PC-9 (cell line): Measurements from ENCODE around the gene HECTD1. TPM values are rescaled to one million over a fixed set of nuclear protein-coding genes. Genes with fewer than 3 reads are reported as not detected.

Experiments
- BruUV-seq: library from RNA; stranded (reverse); fragments of 400-500 nt; replicated peaks from 2 replicates; lab custom pipeline; 2021; lab: Mats Ljungman, UMichigan
- CTCF ChIA-PET: fragments of 300-600 bp; sonication (Branson Sonifier 250); formaldehyde crosslinking; loops from one replicate; lab custom pipeline; 2022; ENCODE audit warnings: antibody characterized with exemption; lab: Charles Lee
- POLR2A ChIA-PET: fragments of 300-600 bp; sonication (Branson Sonifier 250); formaldehyde crosslinking; loops from one replicate; lab custom pipeline; 2022; ENCODE audit warnings: antibody characterized with exemption; ENCODE audit not compliant: unreplicated experiment; lab: Charles Lee
- DNase-seq, 2 experiments: peaks; one replicate each; pipeline versions ENCODE4 v3.0.0 to v3.0.0-alpha.2; 2015 to 2022; ENCODE audit warnings: mixed read lengths in 1 of 2
- H2AFZ ChIP-seq: fragments of 200-600 bp; sonication (generic); 2 replicates; pipeline ENCODE4 v1.8.1; 2017; ENCODE audit warnings: antibody characterized with exemption
- H3F3A ChIP-seq: fragments of 200-600 bp; sonication (generic); 2 replicates; pipeline ENCODE4 v1.8.1; 2017; ENCODE audit warnings: antibody characterized with exemption, mild to moderate bottlenecking, low read depth; ENCODE audit not compliant: insufficient read depth
- H3K27ac ChIP-seq: fragments of 200-600 bp; sonication (generic); 2 replicates; pipeline ENCODE4 v1.6.1; 2016; ENCODE audit warnings: mixed run types
- H3K27me3 ChIP-seq: fragments of 200-600 bp; sonication (generic); 2 replicates; pipeline ENCODE4 v1.6.1; 2016; ENCODE audit warnings: low read depth, mixed run types; ENCODE audit not compliant: insufficient read depth
- H3K36me3 ChIP-seq: fragments of 200-600 bp; sonication (generic); 2 replicates; pipeline ENCODE4 v1.6.1; 2016; ENCODE audit warnings: low read depth, mixed run types
- H3K4me1 ChIP-seq: fragments of 200-600 bp; sonication (generic); replicated peaks from 2 replicates; pipeline ENCODE4 v1.6.1; 2016; ENCODE audit warnings: mixed run types; ENCODE audit not compliant: insufficient read depth
- H3K4me2 ChIP-seq: fragments of 200-600 bp; sonication (generic); 2 replicates; pipeline ENCODE4 v1.6.1; 2017; ENCODE audit warnings: mixed run types
- H3K4me3 ChIP-seq: fragments of 200-600 bp; sonication (generic); 2 replicates; pipeline ENCODE4 v1.6.1; 2016; ENCODE audit warnings: mixed run types
- H3K79me2 ChIP-seq: fragments of 200-600 bp; sonication (generic); 2 replicates; pipeline ENCODE4 v1.6.1; 2017; ENCODE audit warnings: low read depth, mixed run types
- H3K9me2 ChIP-seq: fragments of 200-600 bp; sonication (generic); 2 replicates; pipeline ENCODE4 v1.8.1; 2017; ENCODE audit warnings: mild to moderate bottlenecking; ENCODE audit not compliant: insufficient read depth
- H3K9me3 ChIP-seq: fragments of 200-600 bp; sonication (generic); 2 replicates; pipeline ENCODE4 v1.8.1; 2016; ENCODE audit warnings: low read depth; ENCODE audit not compliant: insufficient read depth
- H4K20me1 ChIP-seq: fragments of 200-600 bp; sonication (generic); 2 replicates; pipeline ENCODE4 v1.8.1; 2017; ENCODE audit not compliant: insufficient read depth
- EZH2 ChIP-seq: fragments of 200-600 bp; sonication (generic); IDR thresholded peaks from 2 replicates; pipeline ENCODE4 v1.8.0; 2017; ENCODE audit warnings: antibody characterized with exemption, low read depth
- intact Hi-C: fragments of 100-400 bp; cut with micrococcal nuclease; formaldehyde crosslinking; loops from one replicate; pipeline ENCODE4 v1.10.0; 2022; ENCODE audit not compliant: unreplicated experiment
- total RNA-seq: library from RNA; stranded (reverse); gene quantifications from 2 replicates; pipeline ENCODE4 v1.2.3, GENCODE V29; 2021
- TF ChIP-seq, protein P1 (sequence below): fragments of 200-600 bp; sonication (generic); conservative IDR thresholded peaks from 2 replicates; pipeline ENCODE4 v1.6.1; 2017; ENCODE audit warnings: mixed run types, antibody characterized with exemption, mild to moderate bottlenecking, moderate library complexity

The HECTD1 gene
- total RNA-seq, 1 experiment from 2014 or later: 93.9 TPM

DNA sequence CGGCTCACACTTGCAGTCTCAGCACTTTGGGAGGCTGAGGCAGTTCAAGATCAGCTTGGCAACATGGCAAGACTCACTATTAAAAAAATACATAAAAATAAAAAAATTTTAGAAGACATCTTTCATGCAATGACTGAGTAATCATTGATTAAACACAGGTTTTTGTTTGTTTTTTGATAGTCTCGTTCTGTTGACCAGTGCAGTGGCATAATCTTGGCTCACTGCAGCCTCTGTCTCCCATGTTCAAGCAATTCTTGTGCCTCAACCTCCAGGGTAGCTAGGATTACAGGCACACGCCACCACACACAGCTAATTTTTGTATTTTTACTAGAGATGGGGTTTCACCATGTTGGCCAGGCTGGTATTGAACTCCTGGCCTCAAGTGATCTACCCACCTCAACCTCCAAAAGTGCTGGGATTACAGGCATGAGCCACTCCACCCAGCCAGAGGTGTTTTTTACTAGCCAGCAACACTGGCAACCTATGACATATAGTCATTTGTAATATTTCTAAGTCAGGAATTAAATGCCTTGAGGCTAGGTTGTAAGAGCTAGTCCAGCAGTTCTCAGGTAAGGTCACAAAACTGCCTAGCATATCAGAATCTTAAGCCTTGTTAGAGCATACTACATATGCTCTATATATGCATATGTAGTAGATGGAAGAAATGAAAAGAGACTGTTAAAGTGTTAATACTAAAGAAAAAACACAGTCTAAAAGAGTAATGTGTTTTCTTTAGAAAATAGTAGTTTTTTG lies 27.1 kb downstream of the HECTD1 start:
- CTCF ChIA-PET: no interaction called here

DNA sequence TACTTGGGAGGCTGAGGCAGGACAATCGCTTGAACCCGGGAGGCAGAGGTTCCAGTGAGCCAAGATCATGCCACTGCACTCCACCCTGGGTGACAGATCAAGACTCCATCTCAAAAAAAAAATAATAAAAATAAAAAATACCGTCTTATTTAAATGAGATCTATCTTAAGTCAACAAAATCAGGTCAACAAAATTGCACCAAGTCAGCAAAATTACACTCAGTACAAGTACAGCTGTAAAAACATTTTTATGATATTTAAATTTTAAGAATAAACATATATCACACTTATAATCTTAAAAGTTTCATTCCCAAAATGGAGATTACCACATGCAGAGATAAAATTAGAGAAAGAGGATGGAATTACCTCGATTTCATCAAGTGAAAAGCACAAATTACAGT lies 33.2 kb downstream of the HECTD1 start:
- no peaks in the 10 kb centered on the region; the same call in 1 of the 2 replicates for H3F3A ChIP-seq
- CTCF ChIA-PET: no interaction called here
- no peak overlapping the region for H3K4me3 ChIP-seq
- no peaks in the 10 kb centered on the region for H3K9me3 ChIP-seq
- TF ChIP-seq, protein P1, sequence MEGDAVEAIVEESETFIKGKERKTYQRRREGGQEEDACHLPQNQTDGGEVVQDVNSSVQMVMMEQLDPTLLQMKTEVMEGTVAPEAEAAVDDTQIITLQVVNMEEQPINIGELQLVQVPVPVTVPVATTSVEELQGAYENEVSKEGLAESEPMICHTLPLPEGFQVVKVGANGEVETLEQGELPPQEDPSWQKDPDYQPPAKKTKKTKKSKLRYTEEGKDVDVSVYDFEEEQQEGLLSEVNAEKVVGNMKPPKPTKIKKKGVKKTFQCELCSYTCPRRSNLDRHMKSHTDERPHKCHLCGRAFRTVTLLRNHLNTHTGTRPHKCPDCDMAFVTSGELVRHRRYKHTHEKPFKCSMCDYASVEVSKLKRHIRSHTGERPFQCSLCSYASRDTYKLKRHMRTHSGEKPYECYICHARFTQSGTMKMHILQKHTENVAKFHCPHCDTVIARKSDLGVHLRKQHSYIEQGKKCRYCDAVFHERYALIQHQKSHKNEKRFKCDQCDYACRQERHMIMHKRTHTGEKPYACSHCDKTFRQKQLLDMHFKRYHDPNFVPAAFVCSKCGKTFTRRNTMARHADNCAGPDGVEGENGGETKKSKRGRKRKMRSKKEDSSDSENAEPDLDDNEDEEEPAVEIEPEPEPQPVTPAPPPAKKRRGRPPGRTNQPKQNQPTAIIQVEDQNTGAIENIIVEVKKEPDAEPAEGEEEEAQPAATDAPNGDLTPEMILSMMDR: no peak
- no peak for TF ChIP-seq EZH2
- no peak for DNase-seq
- H2AFZ ChIP-seq: no peak overlapping the region
- no peaks in the 10 kb centered on the region for H3K4me1 ChIP-seq
- H3K9me2 ChIP-seq: no peaks in the 10 kb centered on the region
- no peaks in the 10 kb centered on the region for H3K79me2 ChIP-seq
- no peak overlapping the region for H3K4me2 ChIP-seq
- POLR2A ChIA-PET: no interaction called here
- no TSS peak for BruUV-seq
- intact Hi-C loops: no loop called here
- peaks cover 4% of the 10 kb centered on the region for H3K36me3 ChIP-seq
- H4K20me1 ChIP-seq: no peaks in the 10 kb centered on the region; the same call in none of the 2 replicates
- H3K27ac ChIP-seq: no peak overlapping the region
- no peaks in the 10 kb centered on the region for H3K27me3 ChIP-seq

More for the DNA sequence above, 27.1 kb downstream of the HECTD1 start:
- Histone ChIP-seq H2AFZ (no peak overlapping the region), H4K20me1 (no peaks in the 10 kb centered on the region; the same call in 1 of the 2 replicates), H3K27me3 (no peaks in the 10 kb centered on the region), H3K9me2 (no peaks in the 10 kb centered on the region), H3K4me3 (no peak overlapping the region), H3K36me3 (no peaks in the 10 kb centered on the region; the same call in 1 of the 2 replicates), H3K4me1 (no peaks in the 10 kb centered on the region), H3F3A (no peaks in the 10 kb centered on the region; the same call in 1 of the 2 replicates), H3K9me3 (no peaks in the 10 kb centered on the region), H3K27ac (no peak overlapping the region), H3K79me2 (peaks cover 17% of the 10 kb centered on the region), H3K4me2 (no peak overlapping the region)
- no peak for TF ChIP-seq EZH2
- TF ChIP-seq, protein P1: no peak
- POLR2A ChIA-PET: no interaction called here
- intact Hi-C loops: no loop called here
- no peak for DNase-seq
- no TSS peak for BruUV-seq

DNA sequence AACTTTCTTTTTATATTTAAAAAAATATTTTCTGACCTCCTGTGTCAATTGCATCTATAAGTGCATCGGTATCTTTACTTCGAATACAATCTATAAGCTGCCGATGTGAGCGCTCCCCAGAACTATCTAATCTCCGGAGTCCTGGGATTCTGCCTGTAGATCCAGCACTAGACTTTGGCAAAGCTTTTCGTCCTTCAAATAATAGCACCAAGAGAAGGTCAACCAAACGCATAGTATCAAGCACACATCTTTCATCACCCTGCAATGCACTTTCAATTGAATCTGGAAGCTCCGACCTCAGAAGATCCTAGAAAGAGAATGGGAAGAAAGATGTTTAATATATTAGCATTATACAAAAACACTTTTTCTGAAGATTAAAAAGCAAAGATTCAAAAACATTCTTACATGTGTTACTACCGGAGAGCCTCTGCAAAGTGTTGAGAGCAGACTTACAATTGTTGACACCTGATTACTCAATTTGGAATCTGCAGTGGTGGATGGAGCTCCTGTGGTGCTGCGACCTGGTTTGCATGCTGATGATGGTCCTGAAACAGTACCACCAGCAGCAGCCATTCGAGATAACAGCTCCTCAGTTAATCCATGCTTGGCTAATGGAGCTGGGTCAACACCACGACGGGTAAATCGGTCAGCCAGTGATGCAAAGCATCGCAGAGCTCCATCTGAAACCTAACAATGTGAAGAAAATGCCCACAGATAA lies 34.3 kb downstream of the HECTD1 start:
- Histone ChIP-seq H2AFZ (no peak overlapping the region), H3K4me1 (no peaks in the 10 kb centered on the region), H4K20me1 (no peaks in the 10 kb centered on the region; the same call in 1 of the 2 replicates), H3K9me3 (no peaks in the 10 kb centered on the region), H3K27me3 (no peaks in the 10 kb centered on the region), H3K27ac (no peak overlapping the region), H3K4me2 (no peak overlapping the region), H3F3A (no peaks in the 10 kb centered on the region), H3K9me2 (no peaks in the 10 kb centered on the region), H3K36me3 (peaks cover 5% of the 10 kb centered on the region), H3K79me2 (no peaks in the 10 kb centered on the region), H3K4me3 (no peak overlapping the region)
- no peak for TF ChIP-seq EZH2
- TF ChIP-seq, protein P1: no peak
- BruUV-seq: no TSS peak
- intact Hi-C loops: no loop called here
- POLR2A ChIA-PET: interaction anchor here (0.7 kb wide), 1 partner anchor 18 kb away, joined by 4 read pairs; no protein-coding TSS in a partner anchor
- CTCF ChIA-PET: no interaction called here
- DNase-seq: no peak
